Germinal center (tissue), 1 donor: Measurements from ENCODE around the gene PLEKHH3.

Source experiments
- DNase-seq: peaks from one replicate; pipeline ENCODE4 v3.0.0; 2012; ENCODE audit warnings: mixed read lengths, low spot score

The PLEKHH3 gene

DNA sequence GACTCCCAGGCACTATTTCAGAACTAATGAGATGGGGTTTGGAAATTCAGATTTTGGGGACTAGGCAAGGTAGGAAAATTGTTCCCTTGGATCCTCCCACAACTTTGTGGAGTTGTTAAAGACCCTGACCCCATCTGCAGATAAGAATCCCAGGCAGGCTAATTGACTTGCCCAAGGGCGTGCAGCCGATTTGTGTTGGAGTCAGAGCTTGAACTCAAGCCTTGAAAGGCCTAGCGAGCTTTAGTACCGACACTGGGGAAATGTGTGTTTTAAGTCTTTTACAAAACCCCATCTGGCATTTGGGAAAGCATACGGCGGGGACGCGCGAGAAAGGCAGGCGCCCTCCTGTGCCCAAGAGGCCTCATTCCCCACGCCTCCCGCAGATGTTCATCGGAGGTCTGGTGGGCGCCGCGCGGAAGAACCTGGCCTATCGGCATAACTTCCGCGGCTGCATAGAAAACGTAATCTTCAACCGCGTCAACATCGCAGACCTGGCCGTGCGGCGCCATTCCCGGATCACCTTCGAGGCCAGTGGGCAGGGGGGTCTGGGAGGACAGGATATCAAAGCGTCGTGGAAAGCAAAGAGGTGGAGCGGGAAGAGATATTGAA is 9.8 kb upstream of the PLEKHH3 start:
- no peak for DNase-seq

DNA sequence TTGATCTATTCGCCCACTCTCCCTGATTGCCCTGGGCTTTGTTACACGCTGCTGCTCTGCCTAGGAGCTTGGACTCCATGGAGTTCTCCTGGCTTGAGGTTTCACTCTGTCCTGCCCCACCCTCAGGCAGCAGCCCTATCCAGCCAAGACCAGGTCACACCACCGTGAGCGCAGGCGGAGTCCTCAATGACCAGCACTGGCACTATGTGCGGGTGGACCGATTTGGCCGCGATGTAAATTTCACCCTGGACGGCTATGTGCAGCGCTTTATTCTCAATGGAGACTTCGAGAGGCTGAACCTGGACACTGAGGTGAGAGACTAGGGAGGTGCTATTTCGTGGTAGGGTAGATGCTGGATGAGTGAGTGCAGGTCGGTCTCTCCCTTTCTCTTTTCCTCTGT is 9.0 kb upstream of the PLEKHH3 start:
- DNase-seq: no peak

DNA sequence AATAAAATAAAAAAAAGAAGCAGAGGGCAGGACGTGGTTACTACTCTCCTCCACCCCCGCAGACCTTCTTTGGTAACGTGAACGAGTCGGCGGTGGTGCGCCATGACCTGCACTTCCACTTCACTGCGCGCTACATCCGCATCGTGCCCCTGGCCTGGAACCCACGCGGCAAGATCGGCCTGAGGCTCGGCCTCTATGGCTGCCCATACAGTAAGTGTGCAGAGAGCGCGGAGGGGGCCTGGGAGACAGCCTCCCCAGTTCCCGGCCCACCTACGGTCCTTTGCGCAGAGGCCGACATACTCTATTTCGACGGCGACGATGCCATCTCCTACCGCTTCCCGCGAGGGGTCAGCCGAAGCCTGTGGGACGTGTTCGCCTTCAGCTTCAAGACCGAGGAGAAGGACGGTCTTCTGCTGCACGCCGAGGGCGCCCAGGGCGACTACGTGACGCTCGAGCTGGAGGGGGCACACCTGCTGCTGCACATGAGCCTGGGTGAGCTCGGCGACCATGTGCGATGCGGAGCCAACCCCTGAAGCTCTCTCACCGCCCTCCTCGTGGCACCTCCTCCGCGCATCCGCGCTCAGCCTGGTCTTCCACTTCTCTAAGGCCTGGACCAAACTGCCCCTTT is 8.2 kb upstream of the PLEKHH3 start:
- DNase-seq: no peak

DNA sequence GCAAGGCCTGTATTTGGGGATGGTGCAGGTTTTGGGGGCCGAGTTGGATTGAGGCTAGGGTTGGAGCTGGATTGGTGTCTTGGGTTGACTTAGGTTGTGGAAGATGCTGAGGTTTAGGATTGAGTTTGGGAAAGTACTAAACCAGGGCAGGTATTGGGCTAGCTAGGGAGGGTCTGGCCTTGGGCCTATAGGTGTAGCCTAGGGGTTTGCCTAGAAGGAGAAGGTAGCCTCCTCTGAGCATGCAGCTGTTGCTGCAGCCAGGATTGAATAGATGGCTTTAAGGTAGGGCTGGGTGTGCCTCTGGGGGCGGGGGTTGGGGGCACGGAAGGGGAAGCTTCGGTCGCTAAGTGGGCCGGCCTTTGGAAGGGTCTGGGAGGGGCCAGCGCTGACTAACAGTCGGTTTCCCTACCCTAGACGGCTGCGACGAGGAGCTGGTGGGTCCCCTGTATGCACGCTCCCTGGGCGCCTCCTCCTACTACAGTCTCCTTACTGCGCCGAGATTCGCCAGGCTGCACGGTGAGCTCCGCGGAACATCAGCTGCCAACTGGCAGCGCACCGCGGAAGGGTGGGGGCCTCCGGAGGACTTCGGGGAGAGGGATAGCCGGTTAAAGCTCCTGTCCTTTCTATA is 6.7 kb upstream of the PLEKHH3 start:
- DNase-seq: no peak

DNA sequence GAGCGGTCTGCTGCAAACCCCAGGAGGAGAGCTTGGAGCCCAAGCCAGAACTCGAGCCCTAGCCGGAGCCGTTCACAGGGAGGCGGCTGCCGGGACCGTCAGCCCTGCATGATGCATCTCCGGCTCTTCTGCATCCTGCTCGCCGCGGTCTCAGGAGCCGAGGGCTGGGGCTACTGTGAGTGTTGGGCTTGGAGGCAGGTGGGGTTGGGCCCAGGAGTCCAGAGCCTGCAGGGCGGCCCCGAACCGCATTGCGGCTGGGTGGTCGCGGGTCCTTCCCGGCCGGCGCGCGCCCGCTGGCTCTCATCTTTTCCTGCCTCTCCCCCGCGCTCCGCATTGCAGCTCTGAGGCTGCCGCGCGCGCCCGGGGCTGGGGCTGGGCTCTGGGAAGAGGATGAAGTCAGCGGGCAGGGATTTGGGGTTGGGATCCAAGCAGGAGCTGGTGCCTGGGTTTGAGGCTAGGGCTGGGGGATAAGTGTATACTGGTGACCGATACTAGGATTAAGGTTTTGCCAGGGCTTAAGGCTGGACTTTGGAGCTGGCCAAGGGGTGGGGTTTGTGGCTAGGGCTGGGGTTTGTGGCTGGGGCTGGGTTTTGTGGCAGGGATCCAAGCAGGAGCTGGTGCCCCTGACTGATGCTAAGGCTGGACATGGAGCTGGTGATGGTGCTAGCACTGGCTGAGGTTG is 6.1 kb upstream of the PLEKHH3 start:
- DNase-seq: no peak

DNA sequence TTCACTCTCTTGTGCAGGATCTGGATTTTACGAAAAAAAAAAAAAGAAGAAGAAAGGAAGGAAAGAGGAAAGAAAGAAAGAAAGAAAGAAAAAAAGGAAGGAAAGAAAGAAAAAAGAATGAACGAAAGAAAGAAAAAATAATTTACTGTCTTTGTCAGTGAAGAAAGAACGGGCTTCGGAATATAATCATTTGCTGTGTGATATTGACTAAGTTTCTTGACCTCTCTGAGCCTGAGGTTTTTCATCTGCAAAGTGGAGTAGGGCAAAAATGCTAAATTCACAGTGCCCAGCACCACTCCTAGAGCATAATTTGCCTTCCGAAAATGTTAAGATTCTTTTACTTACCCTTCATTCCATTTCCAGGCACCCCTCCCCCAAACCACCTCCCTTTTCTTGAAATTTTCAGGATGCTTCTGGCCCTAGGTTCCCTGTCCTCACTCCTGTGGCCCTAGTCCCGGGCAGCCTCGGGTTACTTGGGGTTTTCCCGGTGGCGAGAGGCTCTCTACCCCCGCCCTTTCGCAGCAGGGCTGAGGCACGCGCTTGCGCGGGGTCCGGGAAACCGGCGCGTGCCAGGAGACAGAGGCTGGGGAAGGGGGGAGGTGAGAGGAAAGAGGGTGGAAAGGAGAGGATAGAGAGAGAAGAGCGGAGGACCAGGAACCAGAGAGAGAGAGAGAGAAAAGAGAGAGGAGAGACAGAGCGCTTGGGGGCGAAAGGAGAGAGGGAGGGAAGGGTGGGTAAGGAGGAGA is 5.4 kb upstream of the PLEKHH3 start, which contains the start of gene CNTNAP1:
Gene CNTNAP1, plus strand, starts transcription at position 556 of the 746 bp plus-strand sequence. CDS start 299 bp downstream, outside the sequence.
- DNase-seq: no peak

DNA sequence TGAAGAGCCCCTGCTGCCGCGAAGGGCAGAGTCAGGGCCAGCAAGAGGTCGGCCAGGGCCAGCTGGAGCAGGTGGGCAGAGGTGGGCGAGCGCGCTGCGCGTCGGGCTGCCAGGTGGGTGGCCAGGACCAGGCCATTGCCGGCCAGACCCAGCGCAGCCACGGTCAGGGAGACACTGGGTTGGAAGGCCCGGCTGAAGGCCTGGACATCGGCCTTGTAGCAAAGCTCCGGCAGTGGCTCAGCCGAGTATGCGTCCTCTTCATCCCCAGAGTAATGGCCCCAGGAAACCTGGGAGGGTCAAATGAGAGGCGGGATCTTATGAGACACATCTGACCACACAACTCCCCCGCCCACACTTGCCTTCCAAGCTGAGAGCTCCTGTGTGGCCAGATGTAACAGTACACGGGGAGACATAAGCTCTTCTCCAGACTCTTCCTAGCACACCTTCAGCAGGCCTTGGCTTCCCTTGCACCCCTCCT is 3.6 kb upstream of the PLEKHH3 start:
- no peak for DNase-seq

DNA sequence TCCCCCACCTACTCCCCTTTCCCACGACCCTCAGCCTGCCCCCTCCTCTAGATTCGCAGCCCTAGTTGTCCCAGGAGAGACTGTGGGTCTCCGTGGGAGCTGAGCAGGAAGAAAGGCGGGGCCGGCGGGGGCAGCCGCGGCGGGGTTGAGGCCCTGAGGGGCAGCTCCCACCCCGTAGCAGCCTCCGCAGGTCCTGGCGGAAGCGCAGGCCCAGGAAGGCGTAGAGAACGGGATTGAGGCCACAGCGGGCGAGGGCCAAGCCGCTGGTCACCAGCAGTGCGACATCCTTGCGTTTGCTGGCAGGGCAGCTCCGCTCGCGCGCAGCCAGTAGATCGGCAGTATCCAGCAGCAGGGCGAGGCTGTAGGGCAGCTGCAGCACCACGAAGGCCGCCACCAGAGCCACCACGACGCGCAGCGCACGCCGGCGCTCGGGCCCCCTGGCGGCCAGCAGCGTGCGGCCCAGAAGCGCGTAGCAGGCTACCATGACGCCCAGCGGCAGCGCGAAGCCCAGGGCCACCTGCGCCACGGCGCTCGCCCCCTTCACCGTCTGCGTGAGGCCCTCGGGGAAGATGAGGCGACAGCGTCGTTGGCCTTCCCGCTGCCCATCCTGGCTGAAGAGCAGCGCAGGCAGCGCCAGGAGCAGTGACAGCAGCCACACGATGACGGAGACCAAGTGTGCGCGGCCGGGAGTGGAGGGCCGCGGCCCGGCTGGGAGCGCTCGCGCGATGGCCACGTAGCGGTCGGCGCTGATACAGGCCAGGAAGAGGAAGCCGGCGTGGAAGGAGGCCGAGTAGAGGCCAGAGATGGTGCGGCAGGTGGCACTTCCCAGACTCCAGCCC is 2.9 kb upstream of the PLEKHH3 start:
- peak; percentile 84 for DNase-seq

DNA sequence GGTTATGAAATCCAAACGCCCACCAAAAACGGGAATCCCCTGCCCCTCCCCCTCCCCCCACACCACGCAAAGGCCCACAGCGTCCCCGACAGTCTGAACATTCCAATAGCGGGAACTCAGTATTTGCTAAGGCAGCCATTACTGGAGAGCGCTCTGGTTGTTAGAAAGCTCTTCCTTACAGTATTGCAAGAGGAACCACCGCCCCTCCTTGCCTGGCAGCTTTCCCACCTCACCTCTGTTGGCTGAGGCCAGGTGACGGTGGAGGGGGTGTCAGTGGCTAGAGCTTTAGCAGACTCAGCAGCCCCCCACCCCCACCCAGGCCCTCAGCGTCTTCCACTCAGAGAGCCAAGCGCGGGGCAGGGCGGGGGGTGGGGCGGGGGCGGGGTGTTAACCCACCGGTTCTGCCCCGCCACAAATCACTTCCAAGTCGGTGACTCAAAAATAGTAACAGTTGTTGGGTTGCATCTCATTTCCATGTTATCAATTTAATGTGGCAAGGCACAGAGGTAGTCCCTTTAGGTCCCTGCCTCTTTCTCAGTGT is 2.2 kb upstream of the PLEKHH3 start:
- no peak for DNase-seq

DNA sequence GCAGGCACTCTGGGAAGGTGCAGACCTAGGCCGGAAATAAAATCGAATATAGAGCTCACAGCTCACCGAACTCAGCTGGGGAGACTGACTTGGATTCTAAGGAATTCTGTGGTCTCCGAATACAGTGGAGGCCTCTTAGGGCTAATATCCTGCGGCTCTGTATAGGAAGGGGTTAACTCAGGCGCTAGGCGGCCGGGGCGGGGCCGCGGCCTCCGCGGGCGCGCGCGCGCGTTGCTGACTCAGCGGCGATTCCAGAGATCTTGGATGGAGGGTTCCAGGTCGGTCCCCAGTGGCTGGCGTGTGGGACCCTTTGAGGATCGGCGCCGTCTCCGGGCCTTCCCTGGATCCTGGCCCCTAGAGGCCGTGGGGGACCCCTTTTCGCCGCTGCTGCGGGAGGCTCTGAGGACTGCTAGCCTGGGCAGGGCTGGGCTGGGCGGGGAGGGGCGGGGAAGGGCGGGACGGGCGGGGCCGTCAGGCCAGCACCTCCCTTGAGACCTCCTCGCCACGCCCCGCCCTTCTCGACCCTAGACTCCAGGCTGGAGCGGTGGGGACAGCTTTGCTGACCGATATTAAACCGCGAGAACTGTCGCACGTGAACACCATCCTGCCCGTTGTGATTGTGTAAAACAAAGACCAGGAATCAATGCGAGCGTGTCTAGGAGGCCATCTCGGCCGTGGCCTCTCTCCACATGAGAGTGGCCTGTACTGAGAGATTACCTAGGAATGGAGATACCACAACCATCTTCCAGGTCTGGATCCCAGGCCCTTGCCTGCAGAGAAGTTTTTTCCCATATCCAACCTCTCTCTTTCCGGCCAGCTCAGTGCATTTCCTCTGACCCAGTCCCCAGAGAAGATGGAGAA is 1.4 kb upstream of the PLEKHH3 start:
- DNase-seq: peak; percentile 86

DNA sequence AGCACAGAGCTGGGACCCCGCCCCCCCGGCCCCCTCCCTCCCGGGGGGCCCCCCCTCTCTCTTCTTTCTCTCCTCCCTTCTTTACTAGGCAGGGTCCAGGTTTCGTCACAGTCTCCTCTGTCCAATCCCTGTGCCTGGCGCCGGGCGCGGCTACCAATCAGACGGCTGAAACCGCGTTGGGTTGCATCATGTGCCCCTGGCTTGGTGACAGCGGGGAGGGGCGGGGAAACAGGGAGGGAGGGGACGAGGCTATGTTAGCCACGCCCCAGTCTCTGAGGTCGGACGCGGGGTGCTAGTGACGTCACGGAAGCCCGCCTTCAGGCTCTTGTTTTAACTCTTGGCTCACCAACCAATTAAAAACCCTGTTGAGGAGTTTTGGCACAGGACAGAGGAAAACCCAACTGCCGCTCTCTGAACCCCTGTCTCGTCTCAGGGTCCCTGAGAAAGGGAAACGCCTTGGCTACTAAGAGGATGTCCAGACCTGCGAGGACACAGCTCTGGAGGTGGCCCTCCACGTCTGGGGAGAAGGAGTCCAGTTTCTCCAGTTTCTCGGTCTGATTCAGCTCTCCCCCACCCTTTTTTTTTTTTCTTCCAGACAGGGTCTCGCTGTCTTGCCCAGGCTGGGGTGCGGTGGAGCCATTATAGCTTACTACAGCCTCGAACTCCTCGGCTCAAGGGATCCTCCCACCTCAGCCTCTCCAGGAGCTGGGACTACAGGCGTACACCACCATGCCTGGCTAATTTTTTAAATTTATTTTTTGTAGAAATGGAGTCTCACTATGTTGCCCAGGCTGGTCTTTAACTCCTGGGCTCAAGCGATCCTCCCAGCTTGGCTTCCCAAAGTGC is 441 bp upstream of the PLEKHH3 start:
- DNase-seq: peak; percentile 99

DNA sequence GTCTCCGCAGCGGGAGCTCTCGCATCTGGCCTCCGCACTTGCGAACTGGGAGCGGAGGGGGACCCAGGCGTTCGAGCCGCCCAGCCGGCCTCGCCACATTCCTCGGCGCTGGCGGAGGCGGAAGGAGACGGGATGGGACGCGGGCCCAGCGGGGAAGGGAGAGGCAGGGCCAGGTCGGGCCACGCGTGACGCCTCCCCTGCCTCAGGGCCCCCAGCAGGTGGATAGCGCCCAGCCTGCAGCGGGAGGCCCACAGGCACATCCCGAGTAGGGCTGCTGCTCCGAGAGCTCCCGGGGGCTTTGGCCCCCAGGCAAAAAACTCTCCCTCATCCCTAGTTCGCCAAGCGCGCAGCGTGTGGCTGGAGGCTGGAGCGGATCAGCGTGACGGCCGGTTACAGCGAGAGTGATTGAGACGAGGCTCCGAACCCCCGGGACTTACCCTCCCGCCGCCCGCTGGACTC is 800 bp downstream of the PLEKHH3 start:
- DNase-seq: no peak

DNA sequence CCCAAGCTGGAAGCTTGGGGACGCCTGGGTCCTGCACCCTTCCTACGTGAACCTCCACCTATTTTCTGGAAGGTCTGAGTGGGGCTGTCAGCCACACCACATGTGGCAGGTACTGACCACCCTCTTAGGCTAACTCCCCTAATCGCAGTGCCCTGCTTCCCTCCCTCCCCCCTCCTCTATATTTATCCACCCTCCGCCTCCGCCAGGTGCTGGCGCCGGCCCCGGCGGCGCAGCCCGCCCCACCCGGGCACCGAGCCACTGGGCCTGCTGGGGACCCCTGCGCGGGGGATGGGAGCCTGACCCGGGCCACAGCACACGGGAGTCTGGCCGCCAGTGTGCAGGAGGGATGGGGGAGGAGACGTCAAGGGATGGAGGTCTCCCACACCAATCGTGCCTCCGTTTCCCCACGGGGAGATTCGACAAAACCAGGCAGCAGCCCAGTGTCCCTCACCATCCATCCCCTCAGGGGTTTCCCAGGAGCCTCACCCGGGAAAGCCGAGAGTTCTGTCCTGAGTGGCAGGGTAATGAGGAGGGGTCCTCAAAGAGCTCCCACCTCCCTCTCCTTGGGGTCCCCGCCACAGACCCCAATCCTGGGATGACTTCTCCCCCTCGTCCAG is 1.3 kb downstream of the PLEKHH3 start:
- no peak for DNase-seq

DNA sequence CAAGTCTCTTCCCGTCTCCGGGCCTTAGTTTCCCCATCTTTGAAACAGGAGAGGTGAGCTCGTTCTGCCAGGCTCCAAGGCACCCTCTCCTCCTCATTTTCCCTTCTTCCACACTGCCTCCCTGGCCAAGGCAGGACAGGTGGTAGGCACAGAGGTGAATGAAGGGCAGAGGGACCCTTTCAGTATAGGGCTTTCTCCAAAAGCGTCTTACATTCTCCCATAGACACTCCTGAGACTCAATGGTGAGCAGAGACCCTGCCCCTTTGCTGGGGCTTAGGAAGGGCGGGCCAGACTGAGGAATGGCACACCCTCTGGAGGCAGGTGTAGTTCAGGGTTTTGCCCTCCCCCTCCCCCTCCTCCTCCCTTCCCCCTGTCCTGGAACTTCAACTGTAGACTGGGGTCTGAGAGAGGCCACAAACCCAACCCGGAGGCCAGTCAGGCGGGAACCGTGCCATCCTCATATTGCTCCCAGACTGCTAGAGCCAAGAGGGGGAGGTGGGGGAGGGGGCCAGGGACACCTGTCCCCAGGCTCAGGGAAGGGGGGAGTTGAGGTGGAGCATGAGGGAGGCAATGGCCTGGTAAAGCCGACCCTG is 1.9 kb downstream of the PLEKHH3 start:
- no peak for DNase-seq

DNA sequence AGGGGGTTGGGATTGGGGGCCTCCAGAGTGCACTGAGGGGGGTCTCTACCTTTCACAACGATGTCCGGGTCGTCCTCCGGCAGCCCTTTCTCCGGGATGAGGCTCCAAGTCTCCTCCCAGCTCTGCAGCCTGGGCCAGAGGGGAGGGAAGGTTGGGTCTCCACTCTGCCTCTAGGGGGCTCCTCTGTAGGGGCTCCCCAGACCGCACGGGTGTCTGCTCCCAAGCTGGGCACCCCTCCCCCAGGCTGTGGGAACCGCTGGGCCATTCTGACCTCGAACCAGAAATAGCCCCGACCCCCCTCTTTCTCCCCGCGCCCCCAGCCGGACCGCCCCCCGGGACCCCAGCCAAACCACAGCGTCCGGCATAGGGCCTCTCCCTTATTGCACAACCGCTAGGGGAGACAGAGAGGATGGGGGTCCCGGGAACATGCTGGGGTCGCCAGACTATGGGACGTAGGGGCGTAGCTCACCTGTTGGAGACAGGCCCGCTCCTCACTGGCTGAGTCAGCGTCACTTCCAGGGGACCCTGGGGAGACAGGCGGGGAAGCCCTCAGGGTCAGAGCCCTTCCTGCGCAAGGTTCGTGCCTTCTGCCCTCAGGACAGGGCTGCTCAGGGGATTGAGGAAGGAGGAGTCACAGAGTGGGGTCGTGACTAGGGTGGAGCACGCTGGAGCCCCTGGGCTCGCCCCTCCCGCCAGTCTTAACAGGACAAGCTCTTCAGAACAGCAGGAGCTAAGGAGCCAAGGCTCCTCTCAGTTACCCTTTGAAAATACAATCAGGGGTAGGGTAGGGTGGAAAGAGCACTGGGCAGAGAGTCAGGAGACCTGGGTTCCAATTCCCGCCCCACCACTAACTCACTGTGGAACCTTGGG is 2.7 kb downstream of the PLEKHH3 start:
- peak; percentile 72 for DNase-seq

DNA sequence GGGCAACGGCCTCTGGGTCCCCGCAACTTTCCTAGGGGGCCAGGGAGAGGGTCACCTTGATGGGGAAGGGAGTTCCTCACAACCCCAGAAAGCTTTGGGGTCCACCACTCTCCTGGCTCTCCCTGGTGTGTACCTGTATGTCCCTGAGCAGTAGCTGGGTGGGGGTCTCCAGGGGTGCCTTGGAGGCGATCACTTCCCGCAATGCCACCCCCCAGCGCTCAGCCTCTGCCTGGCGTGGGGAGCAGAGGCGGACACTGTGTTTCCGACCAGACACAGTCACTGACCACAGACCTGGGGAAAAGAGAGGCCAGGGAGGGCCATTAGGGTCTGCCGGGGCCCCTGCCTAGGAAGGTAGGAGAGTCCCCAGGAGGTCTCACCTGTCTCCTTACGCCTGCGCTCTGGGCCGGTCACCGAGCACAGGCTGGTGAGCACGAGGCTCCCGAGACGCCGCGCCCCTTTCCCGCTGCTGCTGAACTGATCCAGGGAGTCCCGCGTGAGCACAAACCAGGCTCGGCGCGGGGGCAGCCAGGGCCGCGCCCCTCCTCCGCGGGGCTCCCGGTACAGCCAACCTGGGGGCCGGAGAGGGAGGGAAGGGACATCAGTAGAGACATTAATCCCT is 3.4 kb downstream of the PLEKHH3 start:
- DNase-seq: no peak

DNA sequence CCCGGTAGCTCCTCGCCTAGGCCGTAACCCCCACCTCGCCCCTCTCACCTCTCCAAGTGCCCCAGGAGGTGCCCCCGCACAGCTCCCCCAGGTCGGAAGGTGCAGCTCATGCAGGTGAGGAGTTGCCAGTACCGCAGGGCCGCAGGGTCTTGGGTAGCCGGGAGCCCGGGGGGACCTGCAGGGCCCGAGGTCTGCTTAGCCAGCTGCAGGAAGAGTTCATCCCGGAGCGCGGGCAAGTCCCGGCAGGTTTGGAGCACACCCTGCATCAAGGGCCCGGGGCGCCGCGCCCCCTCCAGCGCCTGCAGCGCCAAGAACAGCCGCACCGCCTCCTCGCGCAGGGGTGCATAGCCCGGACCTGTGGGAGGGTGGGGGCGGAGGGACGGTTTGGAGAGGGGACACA is 4.8 kb downstream of the PLEKHH3 start:
- DNase-seq: no peak
